Skeletal muscle tissue (tissue), 4 donors: ENCODE measurements around the gene IFNA2. TPM values are rescaled to one million over a fixed set of nuclear protein-coding genes. Genes with fewer than 3 reads are reported as not detected.
"Not testable (repeated sequence)": the region's sequence is repeated elsewhere in the genome, so short reads cannot be mapped to it uniquely, and the experiment has no call there.

Experiments
- H3K27ac ChIP-seq: one replicate; pipeline ENCODE4 v1.7.0; 2013; ENCODE audit warnings: mild to moderate bottlenecking, low read depth, low read length, inconsistent platforms
- H3K27me3 ChIP-seq, 3 donors: one replicate each; pipeline ENCODE4 v1.7.0; 2013; ENCODE audit warnings: low read length in 3 of 3; ENCODE audit not compliant: control insufficient read depth in 3 of 3, insufficient read depth in 3 of 3
- H3K36me3 ChIP-seq, 3 donors: one replicate each; pipeline ENCODE4 v1.7.0; 2013; ENCODE audit warnings: low read length in 3 of 3; ENCODE audit not compliant: control insufficient read depth in 3 of 3, insufficient read depth in 3 of 3
- H3K4me1 ChIP-seq, 3 donors: one replicate each; pipeline ENCODE4 v1.7.0; 2013; ENCODE audit warnings: low read length in 3 of 3, mild to moderate bottlenecking in 3 of 3; ENCODE audit not compliant: control insufficient read depth in 3 of 3, insufficient read depth in 3 of 3
- H3K4me3 ChIP-seq, 3 donors: one replicate each; pipeline ENCODE4 v1.7.0; 2013; ENCODE audit warnings: low read length in 3 of 3
- H3K9ac ChIP-seq, 3 donors: one replicate each; pipeline ENCODE4 v1.7.0; 2013; ENCODE audit warnings: low read length in 3 of 3, mild to moderate bottlenecking in 3 of 3, moderate library complexity in 2 of 3, low read depth in 1 of 3
- H3K9me3 ChIP-seq, 3 donors: one replicate each; pipeline ENCODE4 v1.7.0; 2013; ENCODE audit warnings: low read length in 3 of 3; ENCODE audit not compliant: control insufficient read depth in 3 of 3
- total RNA-seq: library from RNA; depleted of rRNA; stranded (reverse); fragments of >200 nt; gene quantifications from one replicate; pipeline ENCODE4 v1.2.3, GENCODE V29; 2014
- donor health status: Osteomylitis.

The IFNA2 gene
- total RNA-seq, result not detected

GRCh38 chr9:21385131-21385670, at the start of gene IFNA2:
Gene IFNA2 (minus strand): TSS chr9:21385398. CDS start chr9:21385329, 69 bp downstream.
- H3K9me3 ChIP-seq, result no peaks in the 10 kb centered on the region
- H3K27ac ChIP-seq, result no peak within 1 kb of the TSS
- no peak within 1 kb of the TSS for H3K4me3 ChIP-seq
- H3K36me3 ChIP-seq, result no peaks in the 10 kb centered on the region
- peaks cover 0 to 9% (median 5%) of the 10 kb centered on the region in 3 donors for H3K27me3 ChIP-seq
- peaks cover 0 to 4% (median 0%) of the 10 kb centered on the region in 3 donors for H3K4me1 ChIP-seq
- no peak within 1 kb of the TSS for H3K9ac ChIP-seq

- H3K9ac ChIP-seq, H3K4me3 ChIP-seq, H3K27me3 ChIP-seq, H3K36me3 ChIP-seq, H3K27ac ChIP-seq, H3K4me1 ChIP-seq, H3K9me3 ChIP-seq: not testable (repeated sequence)
These were observed 49.8 kb upstream of the IFNA2 start for GRCh38 chr9:21435015-21435383.

GRCh38 chr9:21434202-21435014, 49.2 kb upstream of the IFNA2 start:
- Histone ChIP-seq H3K36me3 (no peaks in the 10 kb centered on the region), H3K9me3 (no peaks in the 10 kb centered on the region), H3K4me3 (no peak overlapping the region), H3K4me1 (no peaks in the 10 kb centered on the region), H3K27me3 (no peaks in the 10 kb centered on the region), H3K27ac (no peak overlapping the region), H3K9ac (no peak overlapping the region)

- Histone ChIP-seq H3K27me3 (no peaks in the 10 kb centered on the region), H3K4me1 (no peaks in the 10 kb centered on the region), H3K9ac (no peak overlapping the region), H3K36me3 (no peaks in the 10 kb centered on the region), H3K27ac (no peak overlapping the region), H3K9me3 (no peaks in the 10 kb centered on the region), H3K4me3 (no peak overlapping the region)
These were observed 47.7 kb upstream of the IFNA2 start for GRCh38 chr9:21432672-21433425.

GRCh38 chr9:21429191-21429590, 44.0 kb upstream of the IFNA2 start:
- Histone ChIP-seq H3K9me3 (no peaks in the 10 kb centered on the region), H3K4me1 (no peaks in the 10 kb centered on the region), H3K9ac (no peak overlapping the region), H3K4me3 (no peak overlapping the region), H3K27me3 (no peaks in the 10 kb centered on the region), H3K27ac (no peak overlapping the region), H3K36me3 (no peaks in the 10 kb centered on the region)

GRCh38 chr9:21428235-21428634, 43.0 kb upstream of the IFNA2 start:
- no peak overlapping the region for H3K9ac ChIP-seq
- H3K36me3 ChIP-seq, result no peaks in the 10 kb centered on the region
- no peak overlapping the region for H3K27ac ChIP-seq
- no peak overlapping the region for H3K4me3 ChIP-seq
- H3K9me3 ChIP-seq, result no peaks in the 10 kb centered on the region
- H3K27me3 ChIP-seq, result no peaks in the 10 kb centered on the region
- no peaks in the 10 kb centered on the region for H3K4me1 ChIP-seq

- H3K36me3 ChIP-seq, result no peaks in the 10 kb centered on the region
- no peak overlapping the region for H3K9ac ChIP-seq
- no peak overlapping the region for H3K27ac ChIP-seq
- H3K9me3 ChIP-seq, result no peaks in the 10 kb centered on the region
- H3K4me1 ChIP-seq, result no peaks in the 10 kb centered on the region
- no peak overlapping the region for H3K4me3 ChIP-seq
- peaks cover 0 to 5% (median 4%) of the 10 kb centered on the region in 3 donors for H3K27me3 ChIP-seq
These were observed 30.5 kb upstream of the IFNA2 start for GRCh38 chr9:21415493-21416267.

- Histone ChIP-seq H3K9me3 (no peaks in the 10 kb centered on the region), H3K9ac (no peak overlapping the region), H3K4me1 (no peaks in the 10 kb centered on the region), H3K27ac (no peak overlapping the region), H3K4me3 (no peak overlapping the region), H3K27me3 (peaks cover under 1 to 5% (median 4%) of the 10 kb centered on the region in 3 donors), H3K36me3 (no peaks in the 10 kb centered on the region)
These were observed 29.2 kb upstream of the IFNA2 start for GRCh38 chr9:21414220-21414940.

- H3K9me3 ChIP-seq, result no peaks in the 10 kb centered on the region
- H3K4me3 ChIP-seq, result no peak overlapping the region
- peaks cover 4 to 6% (median 5%) of the 10 kb centered on the region in 3 donors for H3K27me3 ChIP-seq
- H3K4me1 ChIP-seq, result no peaks in the 10 kb centered on the region
- H3K36me3 ChIP-seq, result no peaks in the 10 kb centered on the region
- H3K27ac ChIP-seq, result no peak overlapping the region
- H3K9ac ChIP-seq, result no peak overlapping the region
These were observed 28.4 kb upstream of the IFNA2 start for GRCh38 chr9:21413624-21414023.
